Measurements from ENCODE around the gene SEC14L2. TPM values are rescaled to one million over a fixed set of nuclear protein-coding genes. Genes with fewer than 3 reads are reported as not detected.
"Not testable (repeated sequence)": the region's sequence is repeated elsewhere in the genome, so short reads cannot be mapped to it uniquely, and the experiment has no call there.

The SEC14L2 gene
- total RNA-seq, 2 donors from 2014 or later, result 2.0 to 10.3 TPM

DNA sequence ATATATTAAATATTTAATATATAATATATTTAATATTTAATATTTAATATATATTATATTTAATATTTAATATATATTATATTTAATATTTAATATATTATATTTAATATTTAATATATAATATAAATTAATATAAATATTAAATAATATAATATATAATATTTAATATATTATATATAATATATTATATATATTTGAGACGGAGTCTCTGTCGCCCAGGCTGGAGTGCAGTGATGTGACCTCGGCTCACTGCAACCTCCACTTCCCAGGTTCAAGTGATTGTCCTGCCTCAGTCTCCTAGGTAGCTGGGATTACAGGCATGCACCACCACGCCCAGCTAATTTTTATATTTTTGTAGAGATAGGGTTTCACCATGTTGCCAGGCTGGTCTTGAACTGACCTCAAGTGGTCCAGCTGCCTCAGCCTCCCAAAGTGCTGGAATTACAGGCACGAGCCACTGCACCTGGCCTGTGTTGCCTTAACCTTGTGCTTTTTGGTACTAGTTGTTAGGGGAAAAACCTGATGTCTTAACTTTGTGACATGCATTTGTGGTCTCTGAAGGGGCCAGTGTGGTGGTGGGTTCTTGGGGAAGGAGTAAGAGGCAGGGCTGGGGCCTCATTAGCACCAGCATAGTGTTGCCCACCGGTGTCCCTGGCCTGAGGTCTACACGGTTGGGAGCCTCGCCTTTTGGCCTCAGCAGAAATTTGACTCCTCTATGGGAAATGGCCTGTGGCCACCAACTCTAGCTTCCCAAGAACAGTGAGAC lies 58.4 kb downstream of the SEC14L2 start:
- no peak overlapping the region for H3K4me3 ChIP-seq
- H3K27me3 ChIP-seq, result no peaks in the 10 kb centered on the region
- no peak overlapping the region for H3K9ac ChIP-seq (ENCODE audit: low read depth in 2 of 2, low read length in 2 of 2)
- DNase-seq, result no peak
- no peak overlapping the region for H3K27ac ChIP-seq
- H3K36me3 ChIP-seq, result no peaks in the 10 kb centered on the region
- H3K4me1 ChIP-seq, result no peaks in the 10 kb centered on the region
- TF ChIP-seq CTCF (IDR thresholded peaks at IDR 0.05), result no peak
- intact Hi-C loops (cut with DNase I), result no loop called here
- H3K9me3 ChIP-seq, result no peaks in the 10 kb centered on the region

- Histone ChIP-seq H3K4me3 (no peak overlapping the region), H3K4me1 (no peaks in the 10 kb centered on the region), H3K27me3 (no peaks in the 10 kb centered on the region), H3K27ac (no peak overlapping the region), H3K9me3 (no peaks in the 10 kb centered on the region), H3K36me3 (no peaks in the 10 kb centered on the region), H3K9ac (ENCODE audit: low read depth in 2 of 2, low read length in 2 of 2) (no peak overlapping the region)
- TF ChIP-seq CTCF (IDR thresholded peaks at IDR 0.05), result no peak
- intact Hi-C loops (cut with DNase I), result no loop called here
- DNase-seq, result no peak
Measured at GRCh38 chr22:30457981-30458380, 61.2 kb downstream of the SEC14L2 start.

- Histone ChIP-seq H3K4me3 (no peak overlapping the region), H3K27ac (no peak overlapping the region), H3K4me1 (no peaks in the 10 kb centered on the region), H3K36me3 (no peaks in the 10 kb centered on the region), H3K9me3 (no peaks in the 10 kb centered on the region), H3K9ac (ENCODE audit: low read depth in 2 of 2, low read length in 2 of 2) (no peak overlapping the region), H3K27me3 (no peaks in the 10 kb centered on the region)
- DNase-seq, result no peak
- intact Hi-C loops (cut with DNase I), result no loop called here
- TF ChIP-seq CTCF (IDR thresholded peaks at IDR 0.05), result no peak
Measured at GRCh38 chr22:30459181-30460052, 62.6 kb downstream of the SEC14L2 start.

DNA sequence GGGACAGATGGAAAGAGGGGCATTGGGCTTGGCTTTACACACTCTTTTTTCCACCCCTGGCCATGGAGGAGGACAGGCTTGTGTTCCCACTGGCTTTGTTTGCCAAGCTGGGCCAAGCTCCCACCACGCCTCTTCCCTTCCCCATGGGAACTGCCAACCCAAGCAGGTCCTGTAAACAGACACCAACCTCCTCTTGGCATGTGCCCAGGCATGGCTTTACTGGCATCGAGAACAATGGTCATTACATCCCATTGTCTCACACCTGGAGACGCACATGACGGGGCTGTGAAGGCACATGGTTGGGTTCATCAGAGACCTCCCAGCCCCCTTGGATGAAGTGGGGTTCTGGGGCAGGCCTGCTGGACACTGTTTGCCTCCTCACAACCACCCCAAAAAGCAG lies 63.3 kb downstream of the SEC14L2 start:
- TF ChIP-seq CTCF (IDR thresholded peaks at IDR 0.05), result no peak
- H3K27me3 ChIP-seq, result no peaks in the 10 kb centered on the region
- no peaks in the 10 kb centered on the region for H3K36me3 ChIP-seq
- H3K4me1 ChIP-seq, result no peaks in the 10 kb centered on the region
- H3K9me3 ChIP-seq, result no peaks in the 10 kb centered on the region
- H3K4me3 ChIP-seq, result no peak overlapping the region
- peak; percentile 28 for DNase-seq
- H3K9ac ChIP-seq (ENCODE audit: low read depth in 2 of 2, low read length in 2 of 2), result no peak overlapping the region
- intact Hi-C loops (cut with DNase I), result no loop called here
- no peak overlapping the region for H3K27ac ChIP-seq

GRCh38 chr22:30460555-30460954 lies 63.7 kb downstream of the SEC14L2 start:
- H3K4me1 ChIP-seq; DNase-seq; H3K27me3 ChIP-seq; intact Hi-C loops (cut with DNase I); H3K9me3 ChIP-seq; H3K27ac ChIP-seq; H3K9ac ChIP-seq (ENCODE audit: low read depth in 2 of 2, low read length in 2 of 2); H3K36me3 ChIP-seq; H3K4me3 ChIP-seq: not testable (repeated sequence)

DNA sequence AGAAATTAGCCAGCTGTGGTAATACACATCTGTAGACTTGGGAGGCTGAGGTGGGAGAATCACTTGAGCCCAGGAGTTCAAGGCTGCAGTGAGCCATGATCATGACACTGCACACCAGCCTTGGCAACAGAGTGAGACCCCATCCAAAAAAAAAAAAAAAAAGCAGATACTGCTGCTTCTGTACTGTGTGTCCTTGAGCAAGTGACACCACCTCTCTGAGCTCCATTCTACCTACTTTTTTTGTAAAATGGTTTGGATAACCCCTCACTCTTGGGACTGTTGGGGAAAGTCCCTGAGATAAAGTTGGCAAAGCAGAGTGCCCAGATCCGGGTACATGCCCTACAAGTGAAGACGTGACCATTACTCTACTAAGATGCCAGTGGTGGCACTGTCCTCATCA lies 72.3 kb downstream of the SEC14L2 start:
- Histone ChIP-seq H3K36me3 (no peaks in the 10 kb centered on the region), H3K9me3 (no peaks in the 10 kb centered on the region), H3K27me3 (no peaks in the 10 kb centered on the region), H3K27ac (no peak overlapping the region), H3K4me3 (no peak overlapping the region), H3K4me1 (no peaks in the 10 kb centered on the region), H3K9ac (ENCODE audit: low read depth in 2 of 2, low read length in 2 of 2) (no peak overlapping the region)
- intact Hi-C loops (cut with DNase I), result no loop called here
- no peak for TF ChIP-seq CTCF (IDR thresholded peaks at IDR 0.05)
- no peak for DNase-seq
